NCI-H187 (cell line): ENCODE measurements around the gene PDCD4.
A peak's percentile ranks its signal among the peaks of the same experiment; 100 is the strongest.

Experiments used
- DNase-seq, 2 experiments: peaks; one replicate each; lab custom pipeline; 2025; lab: John Stamatoyannopoulos, UW

PDCD4 gene

GRCh38 chr10:110871298-110872084 is at the start of gene PDCD4:
Gene PDCD4 (plus strand): TSS chr10:110871928. CDS start chr10:110876028, 4,100 bp downstream.
- peak; percentile 88 to 95 for DNase-seq

GRCh38 chr10:110822035-110822711 is 49.6 kb upstream of the PDCD4 start:
- DNase-seq = no peak

DNA sequence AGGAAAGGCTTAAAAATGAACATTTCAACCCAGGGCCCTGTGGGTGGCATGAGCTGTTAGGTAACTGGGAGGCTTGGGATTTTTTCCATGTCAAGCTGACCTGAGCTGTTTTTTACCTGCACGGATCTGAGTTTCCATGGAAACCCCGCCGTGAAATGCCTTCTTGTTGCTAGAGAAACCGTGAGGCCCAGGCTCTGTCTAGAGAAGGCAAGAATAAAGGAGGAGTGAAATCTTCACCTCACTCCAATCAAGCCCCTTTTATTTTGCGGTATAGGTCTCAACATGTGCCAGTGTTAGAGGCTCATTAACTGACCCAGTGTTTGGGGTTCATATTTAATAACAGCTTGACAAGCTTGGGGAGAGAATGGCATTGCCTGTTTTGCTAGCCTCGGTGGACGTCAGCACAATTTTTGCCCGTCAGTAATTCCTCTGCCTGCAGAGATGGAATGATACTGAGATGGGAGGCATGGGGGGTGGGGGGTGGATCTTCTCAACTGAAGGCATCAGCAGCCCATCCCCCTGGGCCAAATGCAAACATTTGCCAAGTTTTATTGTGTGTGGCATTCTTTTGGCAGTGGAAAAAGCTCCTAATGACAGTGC is 48.9 kb upstream of the PDCD4 start:
- no peak for DNase-seq

GRCh38 chr10:110824152-110824441 is 47.6 kb upstream of the PDCD4 start:
- no peak for DNase-seq

- no peak for DNase-seq
These were observed 47.1 kb upstream of the PDCD4 start for GRCh38 chr10:110824660-110825059.

DNA sequence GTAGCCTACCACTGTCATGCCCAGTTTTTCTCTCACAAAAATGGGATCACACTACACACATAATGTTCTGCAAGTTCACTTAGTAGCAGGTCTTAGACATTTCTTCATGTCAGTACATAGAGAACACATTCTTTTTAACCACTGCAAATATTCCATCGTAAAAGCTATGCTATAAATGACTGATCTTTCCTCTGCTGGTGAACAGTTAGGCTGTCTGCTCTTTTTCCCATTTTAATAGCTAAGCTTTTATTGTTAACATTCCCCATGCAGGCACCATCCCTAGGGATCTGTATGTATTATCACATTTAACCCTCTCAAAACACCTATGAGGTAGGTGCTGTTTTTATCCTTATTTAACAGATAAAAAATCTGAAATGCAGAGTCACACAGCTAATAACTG is 46.2 kb upstream of the PDCD4 start:
- no peak for DNase-seq

DNA sequence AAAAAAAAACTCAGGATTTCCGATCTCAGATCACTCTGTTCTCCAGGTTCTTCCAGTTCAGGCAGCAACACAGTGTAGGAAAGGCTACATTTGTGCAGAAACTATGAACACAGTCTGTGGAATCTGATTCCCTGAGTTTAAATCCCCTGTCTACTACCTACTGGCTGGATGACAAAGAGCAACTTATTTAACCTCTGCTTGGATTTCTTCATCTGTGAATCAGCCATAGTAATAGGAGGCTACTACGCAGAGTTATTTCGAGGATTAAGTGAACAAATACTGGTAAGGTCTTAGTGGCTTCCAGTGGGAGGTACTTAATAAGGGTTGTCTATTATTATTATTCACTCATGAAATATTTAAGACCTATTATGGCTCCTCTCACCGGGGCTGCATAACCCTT is 44.3 kb upstream of the PDCD4 start:
- DNase-seq = no peak

DNA sequence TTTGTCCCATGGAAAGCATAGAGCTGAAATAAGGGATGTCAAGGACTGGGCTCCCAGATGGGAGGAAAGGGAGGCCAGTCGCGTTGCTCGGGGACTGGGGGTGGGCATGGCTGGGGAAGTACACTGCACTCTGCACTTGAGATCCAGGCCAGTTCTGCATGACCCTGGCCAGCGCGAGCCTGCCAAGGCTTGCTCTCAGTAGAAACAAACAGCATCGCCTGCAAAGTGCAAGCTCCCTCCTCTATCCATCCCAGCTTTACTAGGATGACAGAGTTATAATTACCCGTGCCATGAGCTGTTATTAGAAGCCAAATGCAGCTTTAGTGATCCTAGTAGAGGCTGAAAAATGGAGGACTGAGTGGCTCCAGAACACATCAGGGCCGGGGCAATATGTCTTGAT is 43.9 kb upstream of the PDCD4 start:
- DNase-seq = no peak

- no peak for DNase-seq
These were observed 43.2 kb upstream of the PDCD4 start for GRCh38 chr10:110828525-110828924.

GRCh38 chr10:110829721-110830410 is 41.9 kb upstream of the PDCD4 start:
- DNase-seq = no peak

- DNase-seq = no peak
These were observed 38.3 kb upstream of the PDCD4 start for GRCh38 chr10:110833234-110833940.

GRCh38 chr10:110833941-110834628 is 37.6 kb upstream of the PDCD4 start:
- no peak for DNase-seq

GRCh38 chr10:110834629-110835301 is 37.0 kb upstream of the PDCD4 start:
- DNase-seq = no peak

DNA sequence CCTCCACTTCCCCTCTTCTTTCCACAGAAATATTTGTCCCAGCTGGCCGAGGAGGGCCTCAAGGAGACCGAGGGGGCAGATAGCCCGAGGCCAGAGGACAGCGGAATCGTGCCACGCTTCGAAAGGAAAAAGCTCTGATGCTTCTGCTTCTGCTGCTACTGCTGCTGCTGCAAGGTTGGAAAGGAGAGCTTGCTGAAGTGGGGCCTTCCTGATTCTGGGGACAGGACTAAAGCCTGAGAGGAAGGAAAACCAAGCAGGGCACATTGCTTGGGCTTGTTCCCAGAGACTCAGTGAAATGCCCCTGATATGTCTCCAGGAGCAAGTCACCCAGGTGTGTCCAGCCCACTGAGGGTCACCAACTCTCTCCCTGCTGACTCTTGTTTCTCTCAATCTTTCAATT is 35.9 kb upstream of the PDCD4 start:
- no peak for DNase-seq

GRCh38 chr10:110836706-110837105 is 35.0 kb upstream of the PDCD4 start:
- DNase-seq = no peak

- no peak for DNase-seq
These were observed 34.1 kb upstream of the PDCD4 start for GRCh38 chr10:110837418-110838171.

- no peak for DNase-seq
These were observed 31.4 kb upstream of the PDCD4 start for GRCh38 chr10:110840225-110840922.

DNA sequence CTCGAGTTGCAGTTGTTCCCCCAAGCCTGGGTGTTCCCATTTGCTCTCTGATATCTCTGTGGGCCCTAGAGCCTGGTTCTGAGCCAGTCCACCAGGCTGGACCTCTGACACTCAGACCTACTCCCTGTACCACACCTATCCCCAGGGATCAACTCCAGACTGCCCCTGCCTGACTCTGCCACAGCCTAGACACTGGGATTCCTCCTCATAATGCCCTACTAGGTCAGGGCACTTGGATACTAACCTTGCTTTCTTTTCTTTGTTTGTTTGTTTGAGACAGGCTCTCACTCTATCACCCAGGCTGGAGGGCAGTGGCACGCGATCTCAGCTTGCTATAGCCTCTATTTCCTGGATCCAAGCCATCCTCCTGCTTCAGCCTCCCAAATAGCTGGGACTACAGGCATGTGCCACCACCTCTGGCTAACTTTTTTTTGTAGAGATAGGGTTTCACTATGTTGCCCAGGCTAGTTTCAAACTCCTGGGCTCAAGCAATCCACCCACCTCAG is 30.8 kb upstream of the PDCD4 start:
- DNase-seq = no peak

DNA sequence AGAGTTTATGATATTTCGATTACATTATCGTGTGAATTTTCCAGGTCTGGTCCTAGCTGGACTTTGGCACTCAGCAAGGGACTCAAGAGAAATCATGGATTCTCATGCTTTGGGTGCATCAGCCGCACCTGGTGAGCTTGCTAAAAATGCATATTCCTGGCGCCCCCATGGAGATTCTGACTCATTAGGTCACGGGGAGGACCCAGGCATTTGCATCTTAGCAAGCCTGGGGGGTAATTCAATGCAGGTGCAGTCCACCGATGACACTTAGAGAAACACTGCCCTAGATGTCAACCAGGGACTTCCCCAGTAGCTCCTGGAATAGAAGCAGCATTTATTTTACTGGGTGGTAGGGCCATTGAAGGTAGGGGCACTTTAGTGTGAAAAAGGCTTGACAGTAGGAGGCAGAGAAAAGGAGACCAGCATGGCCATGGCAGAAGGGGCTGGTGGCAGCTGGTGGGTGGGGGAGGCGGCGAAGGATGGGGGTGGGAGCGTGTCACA is 29.9 kb upstream of the PDCD4 start:
- DNase-seq = no peak
